ENCODE data around the gene KLF3. TPM values are rescaled to one million over a fixed set of nuclear protein-coding genes. Genes with fewer than 3 reads are reported as not detected.

The KLF3 gene
- total and polyA plus RNA-seq, 2 of the 4 experiments (the other 2 are of a cell fraction) = 8.2 to 12.6 TPM

DNA sequence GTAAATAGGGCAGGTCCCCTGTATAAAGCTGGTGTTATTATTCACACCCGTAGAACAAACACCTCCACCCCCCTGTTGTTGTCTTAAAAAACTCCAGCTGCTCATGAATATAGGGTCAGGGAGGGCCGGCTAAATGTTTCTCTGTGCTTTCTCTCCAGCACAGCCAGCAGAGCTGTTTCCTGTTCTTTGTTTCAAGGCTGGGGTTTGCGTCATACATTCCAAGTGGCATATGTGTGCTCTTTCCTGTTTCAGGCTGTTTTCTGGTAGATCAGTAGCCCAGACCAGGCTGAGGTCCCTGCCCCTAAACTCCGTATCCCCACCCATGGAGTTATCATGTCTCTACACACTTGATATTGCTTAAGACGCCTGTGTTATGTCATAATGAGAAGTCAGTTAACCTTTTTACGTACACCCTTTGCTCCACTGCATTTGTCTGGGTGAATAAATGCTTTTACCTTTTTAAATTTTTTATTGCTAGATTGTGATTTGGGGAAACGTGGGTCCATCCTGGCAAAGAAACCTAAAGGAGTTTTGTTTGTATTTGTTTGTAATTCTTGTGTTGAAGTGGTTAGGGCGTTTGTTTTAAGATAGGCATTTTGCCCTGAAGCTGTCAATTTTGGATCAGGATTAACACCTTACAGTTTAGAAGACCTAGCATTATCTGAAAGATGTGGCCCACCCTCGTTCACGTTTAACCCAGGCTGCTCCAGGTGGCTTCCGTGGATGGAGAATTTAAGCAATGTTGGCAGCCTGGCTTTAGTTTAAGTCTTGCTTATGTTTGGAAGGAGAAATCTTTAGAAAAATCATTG is 3.3 kb downstream of the KLF3 start (continued):
- TF ChIP-seq, protein P1, sequence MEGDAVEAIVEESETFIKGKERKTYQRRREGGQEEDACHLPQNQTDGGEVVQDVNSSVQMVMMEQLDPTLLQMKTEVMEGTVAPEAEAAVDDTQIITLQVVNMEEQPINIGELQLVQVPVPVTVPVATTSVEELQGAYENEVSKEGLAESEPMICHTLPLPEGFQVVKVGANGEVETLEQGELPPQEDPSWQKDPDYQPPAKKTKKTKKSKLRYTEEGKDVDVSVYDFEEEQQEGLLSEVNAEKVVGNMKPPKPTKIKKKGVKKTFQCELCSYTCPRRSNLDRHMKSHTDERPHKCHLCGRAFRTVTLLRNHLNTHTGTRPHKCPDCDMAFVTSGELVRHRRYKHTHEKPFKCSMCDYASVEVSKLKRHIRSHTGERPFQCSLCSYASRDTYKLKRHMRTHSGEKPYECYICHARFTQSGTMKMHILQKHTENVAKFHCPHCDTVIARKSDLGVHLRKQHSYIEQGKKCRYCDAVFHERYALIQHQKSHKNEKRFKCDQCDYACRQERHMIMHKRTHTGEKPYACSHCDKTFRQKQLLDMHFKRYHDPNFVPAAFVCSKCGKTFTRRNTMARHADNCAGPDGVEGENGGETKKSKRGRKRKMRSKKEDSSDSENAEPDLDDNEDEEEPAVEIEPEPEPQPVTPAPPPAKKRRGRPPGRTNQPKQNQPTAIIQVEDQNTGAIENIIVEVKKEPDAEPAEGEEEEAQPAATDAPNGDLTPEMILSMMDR (conservative IDR thresholded peaks at IDR 0.05; ENCODE audit: low read depth, low read length) = no peak
